Ishikawa (cell line): ENCODE results near the gene ENTPD1.
A peak's percentile ranks its signal among the peaks of the same experiment; 100 is the strongest.

Source experiments
- CEBPB ChIP-seq: IDR thresholded peaks from 2 replicates; pipeline ENCODE4 v1.6.1; 2012
- CREB1 ChIP-seq: IDR thresholded peaks from 2 replicates; pipeline ENCODE4 v1.6.1; 2012; ENCODE audit warnings: low read depth
- EGR1 ChIP-seq: IDR thresholded peaks from 2 replicates; pipeline ENCODE4 v1.6.1; 2012
- EP300 ChIP-seq: IDR thresholded peaks from 2 replicates; pipeline ENCODE4 v1.6.1; 2012; ENCODE audit warnings: borderline replicate concordance
- FOXM1 ChIP-seq: IDR thresholded peaks from 2 replicates; pipeline ENCODE4 v1.6.1; 2012; ENCODE audit warnings: low read depth, borderline replicate concordance
- MAX ChIP-seq: IDR thresholded peaks from 2 replicates; pipeline ENCODE4 v1.6.1; 2012
- NFIC ChIP-seq: IDR thresholded peaks from 2 replicates; pipeline ENCODE4 v1.6.1; 2012
- RAD21 ChIP-seq: IDR thresholded peaks from 2 replicates; pipeline ENCODE4 v1.6.1; 2012; ENCODE audit warnings: low read depth
- REST ChIP-seq: IDR thresholded peaks from 2 replicates; pipeline ENCODE4 v1.6.1; 2012; ENCODE audit warnings: low read depth, mild to moderate bottlenecking
- TAF1 ChIP-seq: IDR thresholded peaks from 2 replicates; pipeline ENCODE4 v1.6.1; 2012; ENCODE audit warnings: low read depth, mild to moderate bottlenecking
- TCF12 ChIP-seq: IDR thresholded peaks from 2 replicates; pipeline ENCODE4 v1.6.1; 2012; ENCODE audit warnings: low read depth
- TEAD4 ChIP-seq: IDR thresholded peaks from 2 replicates; pipeline ENCODE4 v1.6.1; 2012
- USF1 ChIP-seq: IDR thresholded peaks from 2 replicates; pipeline ENCODE4 v1.6.1; 2012
- YY1 ChIP-seq: IDR thresholded peaks from 2 replicates; pipeline ENCODE4 v1.6.1; 2012; ENCODE audit warnings: low read depth
- ZBTB7A ChIP-seq: IDR thresholded peaks from 2 replicates; pipeline ENCODE4 v1.6.1; 2012; ENCODE audit warnings: low read depth

ENTPD1 gene

DNA sequence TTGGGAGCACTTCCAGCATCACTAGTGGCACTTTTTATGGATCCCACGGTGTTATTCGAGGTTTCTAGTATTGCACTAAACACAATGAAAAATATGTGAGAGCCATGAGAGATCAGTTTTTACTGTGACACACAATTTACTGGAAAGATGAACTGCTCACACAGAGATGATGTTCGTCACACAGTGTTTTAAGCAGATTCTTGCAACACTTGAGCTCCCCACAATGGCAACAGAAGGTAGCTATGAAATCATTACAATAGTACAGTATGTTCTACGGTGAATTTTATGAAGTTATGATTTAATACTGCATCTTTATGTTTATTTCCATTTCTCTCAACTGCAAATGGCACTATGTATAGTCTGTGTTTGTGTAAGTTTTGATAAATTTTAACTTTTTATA, 27.4 kb upstream of the ENTPD1 start:
- TF ChIP-seq FOXM1 (no peak), TCF12 (no peak), EGR1 (no peak), EP300 (no peak), ZBTB7A (no peak), RAD21 (peak; percentile 19; the same call in 1 of the 2 replicates), CEBPB (no peak)

- TF ChIP-seq USF1 (no peak), TAF1 (no peak), EGR1 (no peak)
Measured at GRCh38 chr10:95729323-95730055, 26.5 kb upstream of the ENTPD1 start.

DNA sequence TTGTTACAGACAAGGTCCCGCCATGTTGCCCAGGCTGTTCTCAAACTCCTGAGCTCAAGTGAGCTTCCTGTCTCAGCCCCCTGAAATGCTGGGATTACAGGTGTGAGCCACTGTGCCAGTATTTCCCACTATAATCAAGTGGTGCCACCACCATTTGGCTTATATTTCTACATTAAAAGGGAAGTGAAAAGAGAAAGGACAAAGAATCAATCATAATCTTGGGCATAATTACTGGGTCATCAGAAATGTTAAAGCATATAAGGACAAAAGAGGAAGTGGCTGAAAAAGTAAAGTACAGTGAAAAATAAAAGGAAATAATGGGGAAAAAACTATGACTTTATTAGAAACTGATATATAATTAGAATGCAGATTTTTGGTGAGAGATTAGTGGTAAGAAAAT, 25.7 kb upstream of the ENTPD1 start:
- TF ChIP-seq YY1 = 0 out of 2 replicates have a peak, but pooled peaks have one; percentile 46
- TF ChIP-seq MAX = no peak

- TF ChIP-seq TCF12 = no peak
- TF ChIP-seq YY1 = no peak
- no peak for TF ChIP-seq CREB1
- TF ChIP-seq EP300 = no peak
- TF ChIP-seq TAF1 = no peak
- no peak for TF ChIP-seq ZBTB7A
- no peak for TF ChIP-seq EGR1
- TF ChIP-seq CEBPB = no peak
Measured at GRCh38 chr10:95739056-95739455, 16.9 kb upstream of the ENTPD1 start.

GRCh38 chr10:95741807-95742467, 14.0 kb upstream of the ENTPD1 start:
- TF ChIP-seq TEAD4 = no peak
- TF ChIP-seq TAF1 = no peak
- 0 out of 2 replicates have a peak, but pooled peaks have one; percentile 23 for TF ChIP-seq FOXM1
- no peak for TF ChIP-seq USF1
- TF ChIP-seq REST = no peak
- TF ChIP-seq MAX = peak; percentile 87
- no peak for TF ChIP-seq CREB1
- peak; percentile 85 for TF ChIP-seq NFIC
- TF ChIP-seq CEBPB = 0 out of 2 replicates have a peak, but pooled peaks have one; percentile 2
- TF ChIP-seq RAD21 = peak; percentile 51
- 0 out of 2 replicates have a peak, but pooled peaks have one; percentile 17 for TF ChIP-seq YY1
- TF ChIP-seq ZBTB7A = no peak; the same call in 1 of the 2 replicates
- TF ChIP-seq TCF12 = peak; percentile 38; the same call in 1 of the 2 replicates
- peak; percentile 95 for TF ChIP-seq EGR1
- TF ChIP-seq EP300 = peak; percentile 51

DNA sequence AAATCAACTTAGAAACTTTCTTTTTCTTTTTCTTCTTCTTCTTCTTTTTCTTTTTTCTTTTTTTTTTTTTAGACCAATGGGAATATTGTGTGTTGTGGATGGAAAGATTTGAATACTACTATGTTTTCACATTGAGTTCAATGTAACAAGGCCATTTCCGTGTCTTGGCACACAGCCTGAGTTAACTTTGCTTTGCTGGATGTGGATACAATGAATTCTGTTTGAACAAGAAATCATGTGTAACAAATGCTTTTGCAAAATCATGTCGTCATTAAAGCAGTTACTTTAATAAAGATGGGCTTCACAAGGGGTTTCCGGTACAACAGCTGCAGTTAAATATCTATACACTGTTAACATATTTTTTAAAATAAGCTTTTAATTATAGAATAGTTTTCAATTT, 13.5 kb upstream of the ENTPD1 start:
- TF ChIP-seq FOXM1 (no peak), EP300 (peak; percentile 34), TEAD4 (peak; percentile 39; the same call in 1 of the 2 replicates), YY1 (no peak), NFIC (peak; percentile 84)

DNA sequence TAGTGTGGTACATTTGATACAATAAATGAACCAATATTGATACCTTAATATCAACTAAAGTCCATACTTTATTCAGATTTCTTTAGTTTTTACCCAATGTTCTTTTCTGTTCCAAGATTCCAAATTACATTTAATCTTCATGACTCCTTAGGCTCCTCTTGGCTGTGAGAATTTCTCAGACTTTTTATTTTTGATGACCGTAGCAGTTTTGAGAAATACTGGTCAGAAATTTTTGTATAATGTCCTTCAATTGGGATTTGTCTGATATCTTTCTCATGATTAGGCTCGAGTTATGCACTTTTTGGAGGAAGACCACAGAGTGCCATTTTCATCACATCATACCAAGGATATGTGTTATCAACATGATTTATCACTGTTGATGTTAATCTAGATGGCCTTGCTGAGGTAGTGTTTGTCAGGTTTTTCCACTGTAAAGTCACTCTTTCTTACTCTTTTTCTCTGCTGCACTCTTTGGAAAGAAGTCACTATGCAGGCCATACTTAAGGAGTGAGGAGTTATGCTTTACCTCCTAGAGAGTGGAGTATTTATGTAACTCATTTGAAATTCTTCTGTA, 12.9 kb upstream of the ENTPD1 start:
- TF ChIP-seq FOXM1 = no peak
- TF ChIP-seq TAF1 = no peak
- TF ChIP-seq USF1 = no peak
- no peak for TF ChIP-seq TCF12
- TF ChIP-seq EP300 = no peak

DNA sequence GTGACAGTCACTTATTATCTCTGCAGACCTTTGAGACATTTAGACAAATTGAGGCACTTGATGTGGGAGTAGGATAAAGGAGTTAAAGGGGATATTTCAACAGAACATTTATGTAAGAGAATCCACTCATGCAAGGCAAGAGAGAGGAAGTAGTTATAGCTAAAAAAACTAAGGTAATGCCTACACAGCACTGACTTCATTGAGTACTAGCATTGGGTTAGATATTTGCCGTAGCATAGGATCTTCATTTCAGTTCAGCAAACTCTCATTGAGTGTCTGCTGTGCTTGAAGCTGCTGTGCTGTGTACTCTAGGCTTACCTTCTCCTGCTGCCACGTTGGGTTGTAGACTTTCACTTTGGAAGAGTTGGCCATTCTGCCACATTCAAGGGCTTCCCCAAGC, 10.5 kb upstream of the ENTPD1 start:
- TF ChIP-seq TEAD4 (no peak), ZBTB7A (no peak), EP300 (no peak), MAX (no peak), CREB1 (no peak), NFIC (no peak), TAF1 (no peak), REST (no peak), FOXM1 (no peak), TCF12 (no peak), CEBPB (no peak), EGR1 (no peak), RAD21 (no peak), YY1 (no peak), USF1 (no peak)
